ENCODE measurements around the gene ERVH48-1. TPM values are rescaled to one million over a fixed set of nuclear protein-coding genes. Genes with fewer than 3 reads are reported as not detected.

Gene ERVH48-1
- not detected in 2 replicates for total RNA-seq

DNA sequence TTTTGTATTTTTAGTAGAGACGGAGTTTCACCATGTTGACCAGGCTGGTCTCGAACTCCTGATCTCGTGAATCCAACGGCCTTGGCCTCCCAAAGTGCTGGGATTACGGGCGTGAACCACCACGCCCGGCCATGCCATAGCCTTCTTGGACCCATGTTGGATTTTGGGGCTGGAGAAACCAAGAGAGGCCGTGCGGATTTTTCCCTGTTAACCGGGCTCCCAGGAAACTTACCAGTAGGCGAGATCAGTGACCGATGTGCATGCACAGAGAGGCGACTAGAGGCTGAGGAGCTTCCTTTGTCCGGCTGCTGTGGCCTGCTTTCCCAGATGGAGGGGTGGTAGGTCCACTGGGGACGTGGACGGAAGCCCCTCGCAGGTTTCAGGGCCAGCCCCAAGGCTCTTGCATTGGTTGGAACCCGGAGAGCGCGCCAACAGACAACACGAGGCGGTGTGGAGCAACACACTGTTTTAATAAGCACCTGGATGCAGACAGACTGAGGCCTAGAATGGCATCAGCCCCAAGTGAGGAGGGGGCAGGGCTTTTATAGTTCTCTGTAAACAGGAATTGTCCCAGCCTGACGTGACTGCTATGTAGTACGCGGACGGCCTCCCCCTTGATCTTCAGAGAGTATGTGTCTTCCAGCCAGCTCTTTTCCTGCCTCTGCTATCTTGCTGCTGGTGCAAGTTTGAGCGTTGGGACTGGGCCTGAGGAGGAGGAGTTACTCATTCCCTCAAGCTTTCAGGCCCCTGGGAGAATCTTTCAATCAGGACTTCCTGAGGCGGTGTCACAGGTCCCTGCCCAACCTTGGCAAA lies at the start of gene ERVH48-1:
Gene ERVH48-1, minus strand, starts transcription at position 517 of the 813 bp plus-strand sequence. CDS start 6,624 bp downstream, outside the sequence.

GRCh38 chr21:42973991-42974831 lies 48.8 kb upstream of the ERVH48-1 start, which contains the start of gene PKNOX1:
Gene PKNOX1, plus strand, starts transcription at chr21:42974562. Its CDS starts 29,820 bp downstream, at chr21:43004382.

GRCh38 chr21:42892931-42893755 lies 32.3 kb downstream of the ERVH48-1 start, which contains the start of gene NDUFV3:
Gene NDUFV3, plus strand, starts transcription at chr21:42893309. Its CDS starts 25 bp downstream, at chr21:42893334.

GRCh38 chr21:42878993-42879787 lies 46.2 kb downstream of the ERVH48-1 start, which contains the start of gene WDR4:
Gene WDR4, minus strand, starts transcription at chr21:42879539. Its CDS starts 44 bp downstream, at chr21:42879495.

Other genes with a start within 250 kb of the ERVH48-1 start
- gene WDR4, start 46.1 kb downstream of the ERVH48-1 start, total RNA-seq, result 17.1 and 20.7 TPM in 2 replicates
- gene NDUFV3, start 32.3 kb downstream of the ERVH48-1 start, total RNA-seq, result 40.2 and 49.7 TPM in 2 replicates
- 6.4 and 12.8 TPM in 2 replicates for gene PKNOX1, start 48.9 kb upstream of the ERVH48-1 start, total RNA-seq
- gene CBS, start 150.2 kb upstream of the ERVH48-1 start, total RNA-seq, result 51.3 and 58.4 TPM in 2 replicates
- 8.4 and 9.0 TPM in 2 replicates for gene U2AF1, start 181.9 kb upstream of the ERVH48-1 start, total RNA-seq
- gene CRYAA, start 243.4 kb upstream of the ERVH48-1 start, total RNA-seq, result not detected in 2 replicates

All from tracheal epithelial cell (primary cell).